Measurements from ENCODE around the gene TLCD2. TPM values are rescaled to one million over a fixed set of nuclear protein-coding genes. Genes with fewer than 3 reads are reported as not detected.

TLCD2 gene
- total RNA-seq, 1 experiment from 2014 or later: 12.0 TPM

GRCh38 chr17:1697681-1698080, 12.5 kb downstream of the TLCD2 start:
- CTCF ChIA-PET: no interaction called here
- H3K4me1 Mint-ChIP-seq (ENCODE audit: low read depth, unreplicated experiment): no peaks in the 10 kb centered on the region
- no peaks in the 10 kb centered on the region for H3K36me3 Mint-ChIP-seq (ENCODE audit: insufficient read depth, unreplicated experiment)
- Histone ChIP-seq H3K9me3 (no peaks in the 10 kb centered on the region), H3K4me1 (peaks cover 5% of the 10 kb centered on the region; the same call in 1 of the 2 replicates), H3K4me3 (ENCODE audit: low read depth, low read length) (no peak overlapping the region), H3K27me3 (replicated peaks; ENCODE audit: control insufficient read depth, insufficient read depth, low read length) (no peaks in the 10 kb centered on the region), H3K36me3 (ENCODE audit: control insufficient read depth, insufficient read depth, low read length) (no peaks in the 10 kb centered on the region)
- no TSS peak for BruUV-seq (replicated peaks)
- intact Hi-C loops (cut with micrococcal nuclease; ENCODE audit: unreplicated experiment): no loop called here
- H3K27ac Mint-ChIP-seq (ENCODE audit: unreplicated experiment): no peak overlapping the region
- H3K9me3 Mint-ChIP-seq (ENCODE audit: unreplicated experiment): no peaks in the 10 kb centered on the region
- no peaks in the 10 kb centered on the region for H3K27me3 Mint-ChIP-seq (ENCODE audit: insufficient read depth, unreplicated experiment)
- no peak overlapping the region for H3K4me3 Mint-ChIP-seq (ENCODE audit: unreplicated experiment)
- no peak for DNase-seq
- POLR2A ChIA-PET: interaction anchor here (0.7 to 1.1 kb wide), 3 partner anchors 12 to 184 kb away, joined by 3 to 9 read pairs (median 4); partner anchors contain the start of gene TLCD2
- no peak for TF ChIP-seq CTCF (IDR thresholded peaks at IDR 0.05; ENCODE audit: insufficient read depth in 1 of 2, low read depth in 1 of 2, low read length in 1 of 2, severe bottlenecking in 1 of 2, unreplicated experiment in 1 of 2)

GRCh38 chr17:1695365-1695764, 14.8 kb downstream of the TLCD2 start:
- peaks cover 5% of the 10 kb centered on the region; the same call in 1 of the 2 replicates for H3K4me1 ChIP-seq
- no peaks in the 10 kb centered on the region for H3K4me1 Mint-ChIP-seq (ENCODE audit: low read depth, unreplicated experiment)
- no peak for DNase-seq
- H3K4me3 Mint-ChIP-seq (ENCODE audit: unreplicated experiment): no peak overlapping the region
- ChIA-PET POLR2A (no interaction called here), CTCF (no interaction called here)
- TF ChIP-seq CTCF (IDR thresholded peaks at IDR 0.05; ENCODE audit: insufficient read depth in 1 of 2, low read depth in 1 of 2, low read length in 1 of 2, severe bottlenecking in 1 of 2, unreplicated experiment in 1 of 2): no peak
- no peaks in the 10 kb centered on the region for H3K9me3 ChIP-seq
- no peaks in the 10 kb centered on the region for H3K36me3 Mint-ChIP-seq (ENCODE audit: insufficient read depth, unreplicated experiment)
- no peaks in the 10 kb centered on the region for H3K27me3 ChIP-seq (replicated peaks; ENCODE audit: control insufficient read depth, insufficient read depth, low read length)
- no peak overlapping the region for H3K27ac Mint-ChIP-seq (ENCODE audit: unreplicated experiment)
- no peaks in the 10 kb centered on the region for H3K36me3 ChIP-seq (ENCODE audit: control insufficient read depth, insufficient read depth, low read length)
- BruUV-seq (replicated peaks): no TSS peak
- peaks cover 7% of the 10 kb centered on the region for H3K9me3 Mint-ChIP-seq (ENCODE audit: unreplicated experiment)
- no peak overlapping the region for H3K4me3 ChIP-seq (ENCODE audit: low read depth, low read length)
- intact Hi-C loops (cut with micrococcal nuclease; ENCODE audit: unreplicated experiment): no loop called here
- no peaks in the 10 kb centered on the region for H3K27me3 Mint-ChIP-seq (ENCODE audit: insufficient read depth, unreplicated experiment)

GRCh38 chr17:1693339-1693738, 16.8 kb downstream of the TLCD2 start:
- Histone ChIP-seq H3K36me3 (ENCODE audit: control insufficient read depth, insufficient read depth, low read length) (no peaks in the 10 kb centered on the region), H3K4me1 (peaks cover 5% of the 10 kb centered on the region; the same call in 1 of the 2 replicates), H3K27me3 (replicated peaks; ENCODE audit: control insufficient read depth, insufficient read depth, low read length) (no peaks in the 10 kb centered on the region), H3K4me3 (ENCODE audit: low read depth, low read length) (no peak overlapping the region), H3K9me3 (no peaks in the 10 kb centered on the region)
- DNase-seq: no peak
- Mint-ChIP-seq H3K4me3 (ENCODE audit: unreplicated experiment) (no peak overlapping the region), H3K36me3 (ENCODE audit: insufficient read depth, unreplicated experiment) (no peaks in the 10 kb centered on the region), H3K4me1 (ENCODE audit: low read depth, unreplicated experiment) (no peaks in the 10 kb centered on the region), H3K27ac (ENCODE audit: unreplicated experiment) (no peak overlapping the region), H3K9me3 (ENCODE audit: unreplicated experiment) (peaks cover 8% of the 10 kb centered on the region), H3K27me3 (ENCODE audit: insufficient read depth, unreplicated experiment) (no peaks in the 10 kb centered on the region)
- CTCF ChIA-PET: no interaction called here
- POLR2A ChIA-PET: no interaction called here
- intact Hi-C loops (cut with micrococcal nuclease; ENCODE audit: unreplicated experiment): no loop called here
- no peak for TF ChIP-seq CTCF (IDR thresholded peaks at IDR 0.05; ENCODE audit: insufficient read depth in 1 of 2, low read depth in 1 of 2, low read length in 1 of 2, severe bottlenecking in 1 of 2, unreplicated experiment in 1 of 2)
- no TSS peak for BruUV-seq (replicated peaks)
